HG03460 (cell line): ENCODE results near the gene NRXN3.
"Not testable (repeated sequence)": the region's sequence is repeated elsewhere in the genome, so short reads cannot be mapped to it uniquely, and the experiment has no call there.

Source experiments
- ATAC-seq: cut with Tn5 transposase; IDR thresholded peaks from one replicate; pipeline ENCODE4 v1.9.1; 2021; ENCODE audit not compliant: unreplicated experiment

NRXN3 gene

GRCh38 chr14:78567343-78567742 is 397.2 kb downstream of the NRXN3 start:
- ATAC-seq: no peak

GRCh38 chr14:78573736-78574135 is 403.6 kb downstream of the NRXN3 start:
- not testable (repeated sequence) for ATAC-seq

- ATAC-seq: no peak
These were observed 406.4 kb downstream of the NRXN3 start for GRCh38 chr14:78576437-78577166.

- no peak for ATAC-seq
These were observed 411.1 kb downstream of the NRXN3 start for GRCh38 chr14:78581229-78581628.

GRCh38 chr14:78586681-78587080 is 416.5 kb downstream of the NRXN3 start:
- no peak for ATAC-seq

- ATAC-seq: no peak
These were observed 418.7 kb downstream of the NRXN3 start for GRCh38 chr14:78588906-78589305.

GRCh38 chr14:78592616-78593219 is 422.5 kb downstream of the NRXN3 start:
- ATAC-seq: no peak

GRCh38 chr14:78593949-78594348 is 423.8 kb downstream of the NRXN3 start:
- no peak for ATAC-seq

GRCh38 chr14:78595797-78596196 is 425.6 kb downstream of the NRXN3 start:
- ATAC-seq: no peak

GRCh38 chr14:78598046-78598920 is 428.1 kb downstream of the NRXN3 start:
- ATAC-seq: peak; percentile 87

GRCh38 chr14:78605025-78605762 is 435.0 kb downstream of the NRXN3 start:
- ATAC-seq: no peak

GRCh38 chr14:78605897-78606500 is 435.8 kb downstream of the NRXN3 start:
- no peak for ATAC-seq

GRCh38 chr14:78608998-78609787 is 439.0 kb downstream of the NRXN3 start:
- no peak for ATAC-seq

- ATAC-seq: no peak
These were observed 440.8 kb downstream of the NRXN3 start for GRCh38 chr14:78610994-78611393.

GRCh38 chr14:78611796-78612571 is 441.8 kb downstream of the NRXN3 start:
- ATAC-seq: no peak

GRCh38 chr14:78612666-78613065 is 442.5 kb downstream of the NRXN3 start:
- ATAC-seq: no peak

- ATAC-seq: no peak
These were observed 444.4 kb downstream of the NRXN3 start for GRCh38 chr14:78614593-78614992.

- ATAC-seq: no peak
These were observed 447.6 kb downstream of the NRXN3 start for GRCh38 chr14:78617735-78618134.

- ATAC-seq: no peak
These were observed 448.2 kb downstream of the NRXN3 start for GRCh38 chr14:78618368-78618767.
